ENCODE measurements around the gene ASGR1.
A peak's percentile ranks its signal among the peaks of the same experiment; 100 is the strongest.
"Not testable (repeated sequence)": the region's sequence is repeated elsewhere in the genome, so short reads cannot be mapped to it uniquely, and the experiment has no call there.

Gene ASGR1

DNA sequence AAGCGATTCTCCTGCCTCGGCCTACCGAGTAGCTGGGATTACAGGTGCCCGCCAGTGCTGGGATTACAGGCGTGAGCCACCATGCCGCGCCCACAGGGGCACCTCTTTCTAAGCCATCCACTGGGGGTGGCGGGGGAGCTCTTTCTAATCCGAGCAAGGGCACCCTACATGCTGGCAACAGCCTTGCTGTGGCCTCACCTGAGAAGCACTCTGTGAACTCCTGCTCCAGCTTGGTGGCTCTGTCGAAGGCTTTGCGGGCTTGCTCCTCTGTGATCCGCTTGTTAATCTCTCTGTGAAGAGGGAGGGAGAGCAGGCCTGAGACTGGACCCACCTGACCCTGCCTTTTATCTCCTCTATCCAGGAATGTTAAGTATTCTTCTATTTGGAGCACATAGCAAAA lies 11.9 kb upstream of the ASGR1 start:
- no peak for DNase-seq (ENCODE audit: low read depth)

DNA sequence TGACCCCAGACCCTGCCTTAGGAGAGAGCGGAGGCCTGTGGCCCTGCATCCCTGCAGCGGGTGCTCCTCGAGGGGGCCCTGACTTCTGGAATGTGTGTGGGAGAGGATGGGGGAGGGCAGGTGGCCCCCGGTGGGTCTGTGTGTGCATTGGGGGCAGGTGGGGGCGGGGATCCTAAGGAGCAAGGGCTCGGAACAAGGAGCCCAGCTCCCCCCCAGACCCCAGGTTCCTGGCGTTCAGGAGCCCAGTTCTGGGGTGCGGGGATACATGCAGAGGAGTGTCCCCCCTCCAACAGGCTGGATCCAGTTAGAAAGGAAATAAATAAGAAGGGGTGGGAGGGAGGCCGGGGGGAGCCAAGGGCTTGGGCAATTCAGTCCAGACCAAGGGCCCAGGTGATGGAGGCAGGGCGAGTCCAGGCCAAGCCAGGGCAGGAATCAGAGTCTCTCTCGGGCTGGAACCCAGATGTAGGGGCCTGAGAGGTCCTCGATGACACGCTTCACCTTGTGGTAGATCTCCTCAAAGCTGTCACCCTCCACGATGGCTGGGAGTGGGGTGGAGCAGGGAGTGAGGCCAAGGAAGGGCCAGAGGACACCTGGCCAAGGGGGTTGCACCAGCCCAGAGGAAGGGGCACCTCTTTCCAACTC lies 11.2 kb upstream of the ASGR1 start:
- no peak for DNase-seq (ENCODE audit: low read depth)

DNA sequence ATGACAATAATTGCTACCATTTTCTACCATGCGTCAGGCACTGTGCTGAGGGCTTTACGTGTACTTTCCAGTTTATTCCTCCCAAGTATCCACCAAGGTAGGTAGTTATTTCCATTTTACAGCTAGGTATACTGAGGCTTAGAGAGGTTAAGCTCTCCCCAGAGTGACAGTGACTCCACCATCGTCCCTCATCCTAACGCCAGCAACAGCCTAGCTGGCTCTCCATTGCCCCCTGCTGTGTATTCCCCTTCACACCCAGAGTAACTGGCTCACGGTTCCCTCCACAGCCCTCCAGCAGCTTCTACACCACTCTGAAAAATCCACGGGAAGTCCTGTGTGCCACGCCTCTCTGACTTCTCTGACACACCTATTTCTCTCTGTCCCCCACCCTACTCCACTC lies 7.1 kb upstream of the ASGR1 start:
- no peak for DNase-seq (ENCODE audit: low read depth)

DNA sequence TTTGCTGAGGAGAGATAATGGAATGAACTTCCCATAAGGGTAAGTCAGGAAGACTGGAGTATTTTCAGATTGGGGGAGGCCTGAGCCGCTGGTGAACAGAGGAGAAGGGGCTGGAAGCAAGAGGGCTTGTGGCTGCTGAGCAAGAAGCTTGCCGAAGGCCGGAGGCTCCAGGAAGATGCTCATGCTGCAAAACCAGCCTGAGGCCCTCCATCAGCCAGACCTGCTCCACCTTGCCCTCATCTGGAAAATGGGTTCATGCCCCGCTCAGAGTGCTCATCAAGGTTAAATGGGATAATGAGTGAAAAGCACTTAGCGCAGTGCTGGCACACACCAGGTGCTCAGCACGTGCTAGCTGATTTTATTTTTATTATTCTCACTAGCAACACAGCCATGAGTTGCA lies 5.5 kb upstream of the ASGR1 start:
- no peak for DNase-seq (ENCODE audit: low read depth)

DNA sequence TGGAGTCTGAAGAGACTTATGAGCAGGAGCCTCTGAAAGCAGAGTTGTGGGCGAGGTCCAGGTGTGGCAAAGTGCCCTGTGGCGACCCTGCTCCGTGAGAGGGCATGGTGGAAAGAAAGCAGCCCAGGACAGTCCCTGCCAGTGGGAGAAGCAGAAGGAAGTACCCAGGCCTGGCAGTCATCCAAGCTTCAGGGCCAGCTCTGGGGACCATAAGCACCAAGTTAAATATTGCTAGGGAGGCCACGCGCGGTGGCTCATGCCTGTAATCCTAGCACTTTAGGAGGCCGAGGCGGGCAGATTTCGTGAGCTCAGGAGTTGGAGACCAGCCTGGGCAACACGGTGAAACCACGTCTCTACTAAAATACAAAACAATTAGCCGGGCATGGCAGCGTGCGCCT lies 4.9 kb upstream of the ASGR1 start:
- DNase-seq (ENCODE audit: low read depth) = no peak

DNA sequence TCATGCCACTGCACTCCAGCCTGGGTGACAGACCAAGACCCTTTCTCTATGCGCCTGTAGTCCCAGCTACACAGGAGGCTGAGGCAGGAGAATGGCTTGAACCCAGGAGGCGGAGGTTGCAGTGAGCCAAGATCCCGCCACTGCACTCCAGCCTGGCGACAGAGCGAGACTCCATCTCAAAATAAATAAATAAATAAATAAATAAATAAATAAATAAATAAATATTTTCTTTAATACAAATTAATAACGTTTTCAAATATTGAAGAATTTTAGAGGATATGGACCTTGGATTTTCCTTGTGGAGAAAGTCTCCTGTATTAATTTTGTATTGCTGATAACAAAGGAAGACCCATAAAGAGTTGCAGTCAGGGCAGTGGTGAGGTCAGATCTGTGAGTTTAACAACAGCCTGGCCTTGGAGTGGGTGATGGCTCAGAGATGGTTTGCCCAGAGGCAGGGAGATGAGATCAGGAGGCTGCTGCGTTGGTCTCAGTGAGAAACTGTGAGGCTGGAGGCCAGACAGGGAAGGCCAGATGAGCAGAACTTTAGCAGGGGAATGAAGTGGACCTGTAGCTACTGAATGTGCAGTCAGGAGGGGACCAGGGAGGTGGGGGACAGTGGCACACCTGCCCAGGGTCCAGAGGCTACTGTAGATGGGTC lies 4.4 kb upstream of the ASGR1 start:
- no peak for DNase-seq (ENCODE audit: low read depth)

DNA sequence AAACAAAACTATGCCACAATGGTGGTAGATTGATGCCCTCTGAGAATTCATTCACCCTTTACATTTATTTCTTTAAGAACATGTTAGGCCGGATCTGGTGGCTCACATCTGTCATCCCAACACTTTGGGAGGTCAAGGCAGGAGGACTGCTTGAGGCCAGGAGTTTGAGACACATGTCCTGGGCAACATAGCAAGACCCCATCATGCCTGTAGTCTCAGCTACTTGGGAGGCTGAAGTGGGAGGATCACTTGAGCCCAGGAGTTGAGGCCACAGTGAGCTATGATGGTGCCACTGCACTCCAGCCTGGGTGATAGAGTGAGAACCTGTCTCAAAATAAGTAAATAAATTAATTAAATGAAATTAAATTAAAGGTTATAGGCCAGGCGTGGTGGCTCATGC lies 2.9 kb upstream of the ASGR1 start:
- not testable (repeated sequence) for DNase-seq (ENCODE audit: low read depth)

DNA sequence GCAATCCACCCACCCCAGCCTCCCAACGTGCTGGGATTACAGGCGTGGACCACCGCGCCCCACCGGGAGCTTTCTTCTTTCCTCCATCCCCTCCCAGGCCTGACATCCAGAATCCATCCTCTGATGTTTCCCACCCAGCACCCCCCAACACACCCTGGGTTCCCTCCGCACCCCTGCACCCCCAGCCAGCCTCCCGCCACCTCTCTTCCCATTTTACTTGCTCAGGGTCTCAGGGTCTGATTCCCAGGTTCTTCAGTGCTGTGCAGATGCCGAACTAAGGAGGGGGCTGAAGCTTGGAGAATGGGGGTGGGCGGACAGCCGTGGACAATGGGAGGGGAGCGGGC lies 225 bp downstream of the ASGR1 start:
- no peak for DNase-seq (ENCODE audit: low read depth)

DNA sequence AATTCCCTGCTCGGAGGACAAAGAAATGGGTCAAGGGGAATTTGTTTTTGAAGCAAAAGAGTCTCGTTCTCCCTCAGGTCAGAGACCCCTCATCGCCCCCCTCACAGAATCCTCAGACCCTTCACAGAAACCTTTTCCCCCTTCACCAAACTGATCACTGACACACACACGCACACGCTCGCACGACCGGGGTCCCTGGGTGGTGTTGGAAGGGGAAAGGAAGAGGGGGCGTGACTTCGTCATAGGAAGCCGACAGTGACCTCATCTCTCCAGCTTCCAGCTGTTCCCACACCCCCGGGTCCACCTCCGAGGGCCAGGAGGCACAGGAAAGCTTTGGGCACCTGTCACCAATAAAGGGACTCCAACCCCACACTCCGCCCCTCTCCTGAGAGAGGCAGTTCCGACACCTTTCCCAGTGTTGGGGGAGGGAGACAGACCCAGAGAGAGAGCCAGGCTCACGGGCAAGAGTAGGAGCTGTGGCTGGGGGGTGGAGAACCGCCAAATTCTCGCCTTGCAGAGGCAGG lies 1.2 kb downstream of the ASGR1 start:
- DNase-seq (ENCODE audit: low read depth) = no peak

DNA sequence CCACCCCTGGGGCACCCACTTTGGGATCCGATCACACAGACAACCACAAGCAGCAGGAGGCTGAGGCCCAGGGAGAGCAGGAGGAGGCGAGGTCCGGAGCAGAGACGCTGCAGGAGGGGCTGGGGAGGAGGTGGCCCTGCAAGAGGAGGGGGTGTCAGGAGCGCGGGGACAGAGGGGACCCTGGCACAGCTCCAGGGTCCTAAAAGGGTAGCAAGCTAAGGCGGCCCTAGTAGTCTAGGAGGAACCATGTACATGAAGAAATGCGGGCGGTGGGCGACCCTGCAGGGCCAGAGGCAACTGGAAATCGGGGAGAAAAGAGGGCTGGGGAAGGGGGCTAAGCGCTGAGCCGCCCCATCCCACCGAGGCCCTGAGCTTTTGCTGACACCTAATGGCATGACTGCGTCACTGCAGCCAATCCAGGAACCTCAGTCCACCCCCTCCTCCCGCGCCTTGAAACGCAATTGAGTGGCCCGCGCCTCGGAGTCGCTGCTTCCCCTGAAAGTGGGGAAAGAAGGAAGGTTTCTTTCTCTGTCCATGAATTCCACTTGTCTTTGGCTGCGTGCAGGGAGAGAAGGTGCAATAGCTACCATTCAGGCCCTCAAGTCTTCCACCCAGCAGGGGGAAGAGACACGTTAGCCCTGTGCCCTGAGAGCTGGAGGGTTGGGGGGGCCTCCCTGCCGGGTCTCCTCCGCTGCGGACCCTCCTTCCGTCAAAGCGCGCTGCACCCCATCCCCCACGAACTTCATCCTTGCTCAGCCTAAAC lies 1.8 kb downstream of the ASGR1 start:
- peak; percentile 48 for DNase-seq (ENCODE audit: low read depth)

DNA sequence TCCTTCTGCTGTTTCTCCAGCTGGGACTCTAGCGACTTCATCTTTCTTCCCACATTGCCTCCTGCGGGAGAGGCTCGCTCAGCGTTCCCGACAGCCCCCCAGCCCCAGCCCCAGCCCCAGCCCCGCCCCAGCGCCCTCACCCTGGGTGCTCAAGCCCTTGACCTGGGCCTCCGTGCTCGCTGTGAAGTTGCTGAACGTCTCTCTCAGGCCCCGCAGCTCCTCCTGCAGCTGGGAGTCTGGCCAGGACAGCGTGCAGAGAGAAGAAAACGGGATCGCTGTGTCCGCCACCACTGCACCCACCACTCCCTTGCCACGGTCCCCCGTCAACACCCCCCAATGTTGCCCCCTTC lies 2.4 kb downstream of the ASGR1 start:
- DNase-seq (ENCODE audit: low read depth) = no peak

DNA sequence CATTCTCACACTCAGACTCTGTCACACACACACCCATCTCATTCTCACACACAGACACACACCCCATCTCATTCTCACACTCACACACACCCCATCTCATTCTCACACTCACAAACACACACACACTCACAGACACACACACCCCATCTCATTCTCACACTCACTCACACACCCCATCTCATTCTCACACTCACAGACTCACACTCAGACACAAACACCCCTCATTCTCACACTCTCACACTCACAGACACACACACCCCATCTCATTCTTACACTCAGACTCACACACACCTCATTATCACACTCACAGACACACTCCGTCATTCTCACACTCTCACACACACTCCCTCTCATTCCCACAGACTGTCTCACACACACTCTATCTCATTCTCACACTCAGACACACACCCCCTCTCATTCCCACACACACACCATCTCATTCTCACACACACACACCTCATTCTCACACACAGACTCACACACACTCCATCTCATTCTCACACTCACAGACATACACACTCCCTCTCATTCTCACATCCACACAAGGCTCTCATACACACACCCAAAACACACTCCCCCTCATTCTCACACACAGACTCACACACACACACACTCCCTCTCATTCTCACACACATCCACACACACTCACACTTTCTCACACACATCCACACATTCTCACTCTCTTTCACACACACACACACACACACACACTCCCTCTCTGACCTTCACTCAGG lies 2.9 kb downstream of the ASGR1 start:
- DNase-seq (ENCODE audit: low read depth) = no peak

DNA sequence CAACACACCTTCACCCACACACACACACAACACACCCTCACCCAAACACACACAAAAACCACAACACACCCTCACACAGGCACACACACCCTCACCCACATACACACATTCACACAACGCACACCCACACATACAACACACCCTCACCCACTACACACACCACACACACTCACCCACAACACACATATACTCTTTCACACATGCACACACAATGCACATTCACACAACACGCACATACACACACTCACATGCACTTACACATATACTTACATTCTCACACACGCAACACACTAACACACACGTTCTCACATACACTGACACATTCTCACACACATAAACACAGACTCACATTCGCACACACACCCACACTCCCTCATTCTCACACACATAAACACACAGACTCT lies 3.8 kb downstream of the ASGR1 start:
- no peak for DNase-seq (ENCODE audit: low read depth)

DNA sequence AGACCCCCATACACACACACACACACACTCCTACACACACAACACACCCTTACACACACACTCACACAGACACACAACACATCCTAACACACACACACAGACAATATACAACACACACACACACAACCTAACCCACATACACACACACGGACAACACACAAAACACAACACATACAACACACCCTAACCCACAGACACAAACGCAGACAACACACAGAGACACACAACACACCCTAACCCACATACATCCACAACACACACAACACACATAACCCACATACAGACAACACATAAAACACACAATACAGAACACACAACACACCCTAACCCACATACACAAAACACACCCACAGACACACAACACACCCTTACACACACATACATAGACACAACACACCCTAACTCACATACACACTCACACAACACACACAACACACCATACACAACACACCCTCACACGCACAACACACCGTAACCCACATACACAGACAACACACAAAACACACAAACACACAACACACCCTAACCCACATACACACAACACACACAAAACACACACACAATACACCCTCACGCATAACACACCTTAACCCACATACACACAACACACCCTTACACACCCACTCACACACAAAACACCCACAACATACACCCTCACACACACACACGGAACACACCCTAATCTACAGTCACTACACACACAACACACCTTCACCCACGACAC lies 4.4 kb downstream of the ASGR1 start:
- DNase-seq (ENCODE audit: low read depth) = no peak

DNA sequence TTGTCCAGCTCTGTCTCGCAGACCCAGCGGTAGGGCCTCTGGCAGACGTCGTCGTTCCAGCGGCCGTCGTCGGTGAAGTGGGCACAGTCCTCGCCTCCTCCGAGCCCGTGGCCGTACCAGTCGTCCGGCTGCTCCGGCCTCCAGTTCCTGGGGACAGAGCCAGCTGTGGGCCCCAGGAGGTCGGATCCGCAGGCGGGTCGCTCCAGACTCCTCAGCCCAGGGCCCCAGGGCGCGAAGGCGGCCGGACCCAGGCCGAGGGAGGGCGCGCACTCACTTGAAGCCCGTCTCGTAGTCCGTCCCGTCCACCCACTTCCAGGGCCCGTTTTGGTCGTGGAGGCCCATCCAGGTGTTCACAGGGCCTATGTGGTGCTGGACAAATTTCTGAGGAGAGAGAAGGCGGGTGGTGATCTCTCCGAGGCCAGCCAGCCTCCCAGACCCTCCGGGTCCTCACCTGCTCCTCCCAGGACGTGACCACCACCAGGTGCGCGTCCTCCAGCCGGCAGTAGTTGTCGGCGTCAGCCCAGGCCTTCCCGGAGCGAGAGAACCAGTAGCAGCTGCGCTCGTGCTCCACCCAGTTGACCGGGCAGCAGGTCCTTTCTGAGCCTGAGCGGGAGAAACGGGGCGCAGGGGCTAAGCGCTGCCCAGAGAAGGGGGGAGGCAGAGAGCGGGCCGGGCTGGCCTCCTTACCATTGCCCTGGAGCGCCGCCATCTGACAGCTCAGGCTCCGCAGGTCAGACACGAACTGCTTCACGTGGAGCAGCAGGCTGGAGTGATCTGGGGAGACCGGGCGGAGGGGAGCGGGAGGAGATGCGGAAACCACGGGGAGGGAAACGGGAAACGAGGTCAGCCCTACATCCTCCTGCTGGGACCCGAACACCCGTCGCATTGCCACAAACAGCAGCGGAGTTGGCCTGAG lies 5.2 kb downstream of the ASGR1 start:
- peak; percentile 17 for DNase-seq (ENCODE audit: low read depth)

DNA sequence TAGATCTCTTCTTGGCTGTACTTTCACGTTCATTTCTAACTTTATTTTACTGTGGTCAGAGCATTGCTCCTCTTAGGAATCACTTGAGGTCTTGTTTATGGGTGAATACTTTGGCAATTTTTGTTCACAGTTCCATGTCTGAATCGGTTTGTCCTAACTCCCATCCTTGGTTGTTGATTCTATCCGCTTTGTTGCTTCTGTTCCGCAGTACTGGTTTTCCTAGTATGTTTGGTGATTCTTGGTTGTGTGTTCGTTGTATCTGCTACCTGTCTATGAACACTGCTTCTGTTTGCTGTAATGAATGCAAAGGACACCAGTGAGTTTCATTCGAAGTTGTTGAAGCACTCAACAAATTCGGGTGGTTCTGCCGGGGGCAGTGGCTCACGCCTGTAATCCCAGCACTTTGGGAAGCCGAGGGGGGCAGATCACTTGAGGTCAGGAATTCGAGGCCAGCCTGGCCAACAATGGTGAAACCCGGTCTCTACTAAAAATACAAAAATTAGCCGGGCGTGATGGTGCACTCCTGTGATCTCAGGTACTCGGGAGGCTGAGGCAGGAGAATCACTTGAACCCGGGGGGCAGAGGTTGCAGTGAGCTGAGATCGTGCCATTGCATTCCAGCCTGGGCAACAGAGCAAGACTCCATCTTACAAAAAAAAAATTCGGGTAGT lies 6.5 kb downstream of the ASGR1 start:
- not testable (repeated sequence) for DNase-seq (ENCODE audit: low read depth)

DNA sequence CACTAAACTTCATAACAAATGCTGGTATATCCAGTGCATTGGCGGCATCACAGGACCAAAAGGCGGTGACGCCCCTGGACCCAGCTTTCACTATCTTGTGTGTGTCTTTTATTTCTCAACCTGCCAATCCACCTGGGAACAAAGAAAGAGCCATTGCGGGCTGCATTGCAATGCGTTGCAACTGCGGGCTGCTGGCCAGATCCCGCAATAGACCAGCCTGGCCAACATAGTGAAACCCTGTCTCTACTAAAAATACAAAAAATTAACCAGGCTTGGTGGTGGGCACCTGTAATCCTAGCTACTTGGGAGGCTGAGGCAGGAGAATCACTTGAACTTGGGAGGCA lies 9.6 kb downstream of the ASGR1 start:
- DNase-seq (ENCODE audit: low read depth) = not testable (repeated sequence)

DNA sequence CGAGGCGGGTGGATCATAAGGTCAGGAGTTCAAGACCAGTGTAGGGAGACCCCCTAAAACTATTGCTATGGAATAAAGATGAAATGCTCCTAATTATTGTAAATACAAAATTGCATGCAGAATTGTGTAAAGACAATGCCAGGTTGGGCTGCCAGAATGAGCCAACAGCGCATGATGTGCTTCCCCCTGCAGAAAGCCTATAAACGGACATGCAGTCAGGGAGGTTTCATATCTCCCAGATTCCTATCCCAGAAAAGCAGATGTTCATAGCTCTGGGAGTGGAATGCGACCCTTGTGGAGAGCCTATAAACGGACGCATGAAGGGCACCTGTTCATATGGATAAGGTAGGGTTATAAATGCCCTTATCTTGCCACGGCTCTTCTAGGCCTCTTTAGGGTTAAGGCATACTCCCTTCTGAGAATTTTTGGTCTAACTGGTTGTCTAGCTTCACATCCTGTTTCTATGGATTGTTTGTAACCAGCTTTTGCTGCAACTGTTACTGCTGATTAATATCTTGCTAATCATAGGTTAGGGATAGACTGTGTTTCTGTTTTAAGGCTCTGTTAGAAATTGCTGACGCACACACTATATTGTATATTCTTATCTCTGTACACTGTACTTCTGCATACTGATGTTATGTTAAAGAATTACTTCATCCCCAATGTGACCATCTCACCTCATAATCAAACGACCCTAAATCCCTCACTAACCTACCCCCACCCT lies 10.2 kb downstream of the ASGR1 start:
- DNase-seq (ENCODE audit: low read depth) = not testable (repeated sequence)

DNA sequence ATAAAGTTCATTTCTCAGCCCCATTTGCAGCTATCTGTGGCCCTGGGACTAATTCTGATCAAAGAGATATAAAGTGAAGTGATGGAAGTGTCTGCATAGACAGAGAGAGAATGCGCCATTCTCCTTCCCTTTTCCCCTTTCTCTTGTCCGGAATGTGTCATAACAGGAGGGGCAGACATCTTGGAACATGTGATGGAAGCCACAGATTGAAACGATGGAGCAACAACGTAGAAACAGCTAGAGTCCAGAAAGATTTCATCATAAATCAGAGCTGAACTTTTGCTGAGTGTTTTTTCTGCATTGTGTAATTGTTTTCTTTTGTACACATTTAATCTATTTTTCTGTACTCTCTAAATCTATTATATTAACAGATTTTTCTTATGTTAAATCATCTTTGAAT lies 11.3 kb downstream of the ASGR1 start:
- no peak for DNase-seq (ENCODE audit: low read depth)

DNA sequence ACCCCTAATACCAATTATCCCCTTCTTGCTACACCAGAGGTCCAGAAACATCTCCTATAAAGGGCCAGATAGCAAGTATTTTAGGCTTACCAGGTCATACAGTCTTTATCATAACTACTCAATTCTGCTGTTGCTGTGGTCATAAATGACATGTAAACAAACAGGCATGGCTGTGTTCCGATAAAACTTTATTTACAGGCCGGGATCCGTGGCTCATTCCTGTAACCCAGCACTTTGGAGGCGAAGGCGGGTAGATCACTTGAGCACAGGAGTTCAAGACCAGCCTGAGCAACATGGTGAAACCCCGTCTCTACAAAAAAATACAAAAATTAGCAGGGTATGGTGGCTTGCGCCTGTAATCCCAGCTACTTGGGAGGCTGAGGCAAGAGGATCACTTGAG lies 12.3 kb downstream of the ASGR1 start:
- no peak for DNase-seq (ENCODE audit: low read depth)

Measured in activated T-cell treated with anti-CD3 and anti-CD28 coated beads for 1 hour (primary cell).